Activated CD4-positive, alpha-beta T cell treated with anti-CD3 and anti-CD28 coated beads, Interleukin-2, Interleukin-4, amounts not matched to agents 100 ng/mL and 50 ng/mL, durations not matched to agents 16 hours and 8 hours (primary cell): ENCODE results near the gene RGS12.

Experiments used
- DNase-seq: peaks from one replicate; pipeline ENCODE4 v3.0.0-alpha.2; 2020; ENCODE audit warnings: low spot score

Gene RGS12

DNA sequence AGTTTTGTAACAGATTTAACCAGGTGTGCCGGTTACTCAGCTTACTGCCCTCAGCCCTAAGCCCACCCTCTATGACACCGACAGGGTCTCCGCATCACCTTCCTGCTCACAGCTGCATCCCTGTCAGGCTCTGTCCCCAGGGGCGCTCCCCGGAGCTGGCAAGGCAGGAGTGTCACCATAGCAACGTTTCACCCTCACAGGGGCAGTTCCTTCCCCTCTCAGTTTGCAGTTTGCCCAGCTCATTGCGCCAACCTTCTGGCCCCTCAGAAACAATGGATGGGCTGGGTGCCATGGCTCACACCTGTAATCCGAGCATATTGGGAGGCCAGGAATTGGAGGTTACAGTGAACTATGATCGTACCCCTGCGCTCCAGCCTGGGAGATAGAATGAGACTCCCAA is 42.6 kb downstream of the RGS12 start:
- DNase-seq = no peak

GRCh38 chr4:3335982-3336381 is 43.2 kb downstream of the RGS12 start:
- DNase-seq = no peak

DNA sequence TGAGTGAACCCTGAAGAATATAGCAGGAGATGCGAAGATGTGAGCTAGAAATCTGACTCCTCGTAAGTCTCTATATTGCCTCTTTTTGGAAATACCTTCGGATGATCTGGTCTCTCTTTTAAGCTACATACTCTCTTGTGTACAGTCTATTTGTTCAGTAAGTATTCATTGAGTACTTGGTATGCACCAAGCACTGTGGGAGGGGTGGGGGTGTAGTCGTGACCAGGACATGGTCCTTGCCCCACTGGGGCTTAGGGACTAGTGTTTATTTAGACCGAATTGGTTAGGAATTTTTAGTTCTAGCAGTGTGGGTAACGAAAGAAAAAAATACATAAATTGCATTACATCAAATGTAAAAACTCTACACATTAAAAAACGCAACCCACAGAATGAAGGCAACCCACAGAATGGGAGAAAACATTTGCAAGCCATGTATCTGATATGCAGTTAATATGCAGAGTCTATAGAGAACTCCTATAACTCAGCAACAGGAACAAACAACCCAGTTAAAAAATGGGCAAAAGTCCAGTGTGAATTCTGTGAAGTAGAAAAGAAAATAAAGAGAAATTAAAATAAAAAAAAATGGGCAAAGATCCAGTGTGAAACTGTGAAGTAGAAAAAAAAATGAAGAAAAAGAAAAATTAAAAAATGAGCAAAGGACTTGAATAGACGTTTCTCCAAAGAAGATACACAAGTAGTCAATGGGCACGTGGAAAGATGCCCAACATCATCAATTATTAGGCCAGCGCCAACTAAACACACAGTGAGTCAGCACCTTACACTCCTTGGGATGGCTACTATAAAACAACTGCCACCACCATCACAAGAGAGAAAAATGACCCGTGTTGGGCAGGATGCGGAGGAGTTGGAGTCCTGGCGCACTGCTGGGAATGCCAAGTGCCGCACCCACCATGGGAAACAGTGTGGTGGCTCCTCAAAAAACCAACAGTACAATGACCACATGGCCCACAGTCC is 43.8 kb downstream of the RGS12 start:
- DNase-seq = no peak

- DNase-seq = no peak
These were observed 44.5 kb downstream of the RGS12 start for GRCh38 chr4:3337357-3337732.

DNA sequence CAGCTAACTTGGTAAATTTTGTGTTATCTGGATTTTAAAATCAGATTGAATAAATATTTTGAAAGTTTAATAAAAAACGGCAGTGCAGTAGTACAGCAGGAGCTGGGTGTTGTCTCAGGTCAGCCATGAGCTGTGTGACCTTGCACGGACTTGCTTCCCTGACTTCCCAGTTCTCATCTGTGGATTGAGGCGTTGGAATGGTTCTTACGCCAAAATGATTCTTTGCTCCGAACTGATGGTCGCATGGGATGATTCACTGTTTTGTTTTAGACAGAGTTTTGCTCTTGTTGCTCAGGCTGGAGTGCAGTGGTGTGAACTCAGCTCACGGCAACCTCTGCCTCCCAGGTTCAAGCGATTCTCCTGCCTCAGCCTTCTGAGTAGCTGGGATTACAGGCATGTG is 45.0 kb downstream of the RGS12 start:
- DNase-seq = no peak

DNA sequence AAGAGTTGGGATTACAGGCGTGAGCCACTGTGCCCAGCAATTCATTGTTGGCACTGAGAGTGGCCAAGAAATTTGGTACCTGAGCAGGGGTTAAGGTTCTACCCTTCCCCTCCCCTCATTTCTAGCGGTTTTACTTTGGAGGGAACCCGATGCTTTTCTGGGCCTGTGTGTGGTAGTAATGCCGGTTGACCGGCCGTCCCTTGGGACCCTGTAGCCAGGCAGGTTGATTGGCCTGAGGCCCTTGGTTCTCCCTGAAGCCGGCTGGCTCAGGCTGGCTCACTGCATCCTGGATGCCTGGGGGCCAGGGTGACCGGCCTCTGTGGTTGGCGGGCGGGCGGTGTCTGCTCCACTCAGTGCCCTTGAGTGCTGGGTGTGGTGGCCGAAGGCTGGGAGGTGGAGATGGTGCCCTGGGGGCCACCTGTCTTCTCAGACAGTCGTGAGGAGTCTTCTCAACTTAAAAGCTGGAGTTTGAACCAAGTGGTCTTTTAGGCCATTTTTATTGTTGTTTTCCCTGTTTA is 45.6 kb downstream of the RGS12 start:
- DNase-seq = no peak

GRCh38 chr4:3338976-3339531 is 46.2 kb downstream of the RGS12 start:
- DNase-seq = no peak

- no peak for DNase-seq
These were observed 46.8 kb downstream of the RGS12 start for GRCh38 chr4:3339577-3339976.

GRCh38 chr4:3340038-3340699 is 47.3 kb downstream of the RGS12 start:
- DNase-seq = no peak

GRCh38 chr4:3340700-3341083 is 47.9 kb downstream of the RGS12 start:
- DNase-seq = no peak

DNA sequence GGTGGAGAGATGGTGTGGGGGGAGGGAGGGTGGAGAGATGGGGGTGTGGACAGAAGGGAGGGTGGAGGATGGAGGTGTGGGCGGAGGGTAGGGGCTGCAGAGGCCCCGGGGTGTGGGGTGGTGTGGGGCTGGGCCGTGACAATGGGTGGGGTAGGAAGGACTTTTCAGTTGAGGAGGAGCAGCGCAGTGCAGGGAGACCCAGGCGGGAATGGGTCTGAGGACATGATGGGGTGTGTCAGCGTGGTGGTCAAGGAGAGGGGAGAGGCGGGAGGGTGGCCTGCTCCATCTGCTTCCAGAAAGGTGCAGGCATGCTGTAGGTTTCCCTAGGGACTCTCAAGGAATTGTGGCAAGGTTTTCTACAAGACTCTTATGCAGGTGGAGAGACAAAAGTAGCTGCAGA is 48.9 kb downstream of the RGS12 start:
- no peak for DNase-seq

DNA sequence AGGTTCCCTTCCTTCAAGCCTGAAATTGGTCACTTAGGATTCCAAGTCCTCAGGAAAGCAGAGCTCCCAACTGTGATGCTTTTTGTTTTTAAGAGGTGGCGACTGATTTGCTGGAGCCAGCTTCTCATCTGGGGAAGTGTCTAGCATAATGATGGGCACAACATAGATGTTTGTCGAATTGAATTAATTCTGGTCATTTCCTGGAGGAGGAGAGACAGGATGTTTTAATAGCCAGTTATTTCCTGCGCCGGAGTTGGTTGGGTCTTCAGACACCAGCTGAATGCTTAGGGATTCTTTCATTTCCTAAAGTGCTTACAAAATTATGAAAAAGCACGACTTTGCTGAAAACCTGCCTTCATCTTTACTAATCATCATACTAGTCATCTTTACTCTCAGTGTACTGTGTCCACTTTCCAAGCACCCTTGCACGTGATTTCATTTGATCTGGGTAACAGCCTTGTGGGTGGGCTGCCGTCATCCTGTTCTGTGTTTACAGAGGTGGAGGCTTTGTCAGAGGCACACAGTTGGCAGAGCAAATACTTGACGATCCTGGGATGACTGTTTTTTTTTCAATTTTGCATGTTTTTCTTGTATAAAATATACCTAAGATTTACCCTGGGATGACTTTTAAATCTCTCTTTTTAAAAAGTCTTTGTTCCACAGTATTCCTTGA is 49.5 kb downstream of the RGS12 start:
- DNase-seq = no peak
